Psoas muscle (tissue), 8 donors: ENCODE data around the gene R3HDM4. TPM values are rescaled to one million over a fixed set of nuclear protein-coding genes. Genes with fewer than 3 reads are reported as not detected.

Experiments
- ATAC-seq, 4 donors: fragments of 200-7000 bp; cut with Tn5 transposase; one replicate each; pipeline ENCODE4 v1.9.1; 2020; ENCODE audit warnings: moderate library complexity in 3 of 4, mild to moderate bottlenecking in 2 of 4
- DNase-seq, 2 donors: peaks; one replicate each; pipeline ENCODE4 v3.0.0-alpha.2; 2020
- H3K27ac ChIP-seq: fragments of 200-600 bp; one replicate; pipeline ENCODE4 v1.8.0; 2022
- H3K27me3 ChIP-seq, 3 donors: fragments of 200-600 bp in 1 of 3; one replicate each; pipeline versions ENCODE4 v1.6.1 to v1.8.0; 2013 to 2022; ENCODE audit warnings: low read length in 2 of 3, mild to moderate bottlenecking in 2 of 3, moderate library complexity in 1 of 3; ENCODE audit not compliant: insufficient read depth in 3 of 3
- H3K36me3 ChIP-seq, 2 donors: fragments of 200-600 bp in 1 of 2; one replicate each; pipeline versions ENCODE4 v1.6.1 to v1.8.0; 2013 to 2022; ENCODE audit warnings: low read depth in 1 of 2, mild to moderate bottlenecking in 1 of 2, moderate library complexity in 1 of 2; ENCODE audit not compliant: insufficient read depth in 1 of 2
- H3K4me1 ChIP-seq: fragments of 200-600 bp; one replicate; pipeline ENCODE4 v1.8.0; 2022
- H3K4me3 ChIP-seq: fragments of 200-600 bp; one replicate; pipeline ENCODE4 v1.8.0; 2022; ENCODE audit warnings: mild to moderate bottlenecking
- H3K9me3 ChIP-seq: fragments of 200-600 bp; one replicate; pipeline ENCODE4 v1.8.0; 2022
- WGBS, 3 donors: extraction: QIAGEN DNeasy Blood & Tissue Kit; methylation state at CpG; one replicate each; pipeline versions ENCODE4 v1.1.6 to v1.1.7; 2013; 5-methylcytosine and 5-hydroxymethylcytosine counted together
- intact Hi-C, 2 donors: fragments of 100-400 bp; cut with DNase I; formaldehyde crosslinking; loops; one replicate each; pipeline versions ENCODE4 v1.11.0 to v1.14.2; 2022
- polyA plus RNA-seq, 3 donors: library from polyadenylated mRNA; stranded (reverse); fragments of 200-250 nt; gene quantifications; one replicate each; pipeline ENCODE4 v1.2.3, GENCODE V29; 2013
- total RNA-seq, 4 donors: library from RNA; stranded (reverse); fragmentation: NEBNext Ultra II Directional in 2 of 4; extraction: Animal tissue kit (Norgen Biotek cat#: 25700) in 2 of 4; gene quantifications; one replicate each; pipeline versions ENCODE4 v1.2.1 to v1.2.4, GENCODE V29; 2021 to 2023
- TF ChIP-seq, protein P1 (sequence below): fragments of 200-600 bp; IDR thresholded peaks from one replicate; pipeline ENCODE4 v1.8.0; 2022; ENCODE audit warnings: antibody characterized with exemption
- donor health status: healthy with polysubstance abuse.
- donor health status: DM: no; HTN: no; CAD: no; lungs with moderate emphysema.
- donor health status: Bipolar disorder and iron deficiency.
- donor health status: healthy.
- donor health status: DM: yes; HTN: yes; CAD: no.
- donor health status: DM: no; HTN: no; CAD: no.
- donor health status: DM: no; HTN: no; CAD: no.
- donor health status: DM: yes; HTN: yes; CAD: no.

Gene R3HDM4
- total and polyA plus RNA-seq, 7 donors = 17.8 to 92.0 (median 51.0) TPM

DNA sequence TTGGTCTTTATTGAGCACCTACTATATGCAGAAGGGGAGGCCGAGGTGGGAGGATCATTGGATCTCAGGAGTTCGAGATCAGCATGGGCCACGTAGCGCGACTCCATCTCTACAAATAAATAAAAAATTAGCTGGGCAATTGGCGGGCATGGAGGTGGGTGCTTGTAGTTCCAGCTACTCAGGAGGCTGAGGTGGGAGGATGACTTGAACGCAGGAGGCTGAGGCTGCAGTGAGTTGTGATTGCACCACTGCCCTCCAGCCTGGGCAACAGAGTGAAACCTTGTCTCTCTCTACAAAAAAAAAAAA, 49.8 kb downstream of the R3HDM4 start:
- H3K27ac ChIP-seq = no peak overlapping the region
- H3K9me3 ChIP-seq = no peaks in the 10 kb centered on the region
- ATAC-seq (no peak), DNase-seq (no peak)
- H3K4me1 ChIP-seq = peaks cover 9% of the 10 kb centered on the region
- TF ChIP-seq, protein P1, sequence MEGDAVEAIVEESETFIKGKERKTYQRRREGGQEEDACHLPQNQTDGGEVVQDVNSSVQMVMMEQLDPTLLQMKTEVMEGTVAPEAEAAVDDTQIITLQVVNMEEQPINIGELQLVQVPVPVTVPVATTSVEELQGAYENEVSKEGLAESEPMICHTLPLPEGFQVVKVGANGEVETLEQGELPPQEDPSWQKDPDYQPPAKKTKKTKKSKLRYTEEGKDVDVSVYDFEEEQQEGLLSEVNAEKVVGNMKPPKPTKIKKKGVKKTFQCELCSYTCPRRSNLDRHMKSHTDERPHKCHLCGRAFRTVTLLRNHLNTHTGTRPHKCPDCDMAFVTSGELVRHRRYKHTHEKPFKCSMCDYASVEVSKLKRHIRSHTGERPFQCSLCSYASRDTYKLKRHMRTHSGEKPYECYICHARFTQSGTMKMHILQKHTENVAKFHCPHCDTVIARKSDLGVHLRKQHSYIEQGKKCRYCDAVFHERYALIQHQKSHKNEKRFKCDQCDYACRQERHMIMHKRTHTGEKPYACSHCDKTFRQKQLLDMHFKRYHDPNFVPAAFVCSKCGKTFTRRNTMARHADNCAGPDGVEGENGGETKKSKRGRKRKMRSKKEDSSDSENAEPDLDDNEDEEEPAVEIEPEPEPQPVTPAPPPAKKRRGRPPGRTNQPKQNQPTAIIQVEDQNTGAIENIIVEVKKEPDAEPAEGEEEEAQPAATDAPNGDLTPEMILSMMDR = no peak
- H3K36me3 ChIP-seq = peaks cover 0 to 11% of the 10 kb centered on the region in 2 donors
- no peak overlapping the region for H3K4me3 ChIP-seq
- H3K27me3 ChIP-seq = peaks cover 0 to 41% (median 11%) of the 10 kb centered on the region in 3 donors
- intact Hi-C loops = no loop called here
- WGBS, 3 donors = 68 to 83% (median 74%) methylated on average over 7 of the region's 7 CpGs

- Histone ChIP-seq H3K4me3 (no peak overlapping the region), H3K4me1 (peaks cover 9% of the 10 kb centered on the region), H3K27me3 (peaks cover 0 to 46% (median 11%) of the 10 kb centered on the region in 3 donors), H3K9me3 (no peaks in the 10 kb centered on the region), H3K27ac (no peak overlapping the region), H3K36me3 (peaks cover 0 to 6% of the 10 kb centered on the region in 2 donors)
- 17 to 21% (median 18%) methylated on average over 32 to 48 of the region's 48 CpGs for WGBS, 3 donors
- DNase-seq = peak; percentile 63 to 85
- intact Hi-C loops = no loop called here
- peak; percentile 29 to 47 (median 42) for ATAC-seq
- TF ChIP-seq, protein P1 = no peak
Measured at GRCh38 chr19:862581-863314, 50.3 kb downstream of the R3HDM4 start.

- DNase-seq (peak in 1 of 2 donors; percentile 81), ATAC-seq (peak; percentile 7 to 49 (median 32))
- 14 to 19% (median 16%) methylated on average over 53 to 60 of the region's 60 CpGs for WGBS, 3 donors
- H3K36me3 ChIP-seq = no peaks in the 10 kb centered on the region
- no peak overlapping the region for H3K4me3 ChIP-seq
- TF ChIP-seq, protein P1 = no peak
- intact Hi-C loops = no loop called here
- H3K9me3 ChIP-seq = no peaks in the 10 kb centered on the region
- H3K27me3 ChIP-seq = peaks cover 0 to 50% (median 11%) of the 10 kb centered on the region in 3 donors
- no peak overlapping the region for H3K27ac ChIP-seq
- peaks cover 9% of the 10 kb centered on the region for H3K4me1 ChIP-seq
Measured at GRCh38 chr19:861756-862580, 51.1 kb downstream of the R3HDM4 start.

GRCh38 chr19:861141-861755, 51.8 kb downstream of the R3HDM4 start:
- H3K27me3 ChIP-seq = peaks cover 0 to 56% (median 11%) of the 10 kb centered on the region in 3 donors
- no peak overlapping the region for H3K4me3 ChIP-seq
- no peaks in the 10 kb centered on the region for H3K36me3 ChIP-seq
- peaks cover 9% of the 10 kb centered on the region for H3K4me1 ChIP-seq
- WGBS, 3 donors = 46 to 60% (median 58%) methylated on average over 21 to 33 of the region's 35 CpGs
- DNase-seq = peak in 1 of 2 donors; percentile 54
- ATAC-seq = no peak
- no peaks in the 10 kb centered on the region for H3K9me3 ChIP-seq
- TF ChIP-seq, protein P1 = no peak
- no peak overlapping the region for H3K27ac ChIP-seq
- intact Hi-C loops = no loop called here
